Bone marrow (tissue), 2 donors: ENCODE measurements around the gene KIAA0319L.
A peak's percentile ranks its signal among the peaks of the same experiment; 100 is the strongest.

Source experiments
- DNase-seq, 2 donors: peaks; one replicate each; lab custom pipeline; 2025; lab: John Stamatoyannopoulos, UW

Gene KIAA0319L

DNA sequence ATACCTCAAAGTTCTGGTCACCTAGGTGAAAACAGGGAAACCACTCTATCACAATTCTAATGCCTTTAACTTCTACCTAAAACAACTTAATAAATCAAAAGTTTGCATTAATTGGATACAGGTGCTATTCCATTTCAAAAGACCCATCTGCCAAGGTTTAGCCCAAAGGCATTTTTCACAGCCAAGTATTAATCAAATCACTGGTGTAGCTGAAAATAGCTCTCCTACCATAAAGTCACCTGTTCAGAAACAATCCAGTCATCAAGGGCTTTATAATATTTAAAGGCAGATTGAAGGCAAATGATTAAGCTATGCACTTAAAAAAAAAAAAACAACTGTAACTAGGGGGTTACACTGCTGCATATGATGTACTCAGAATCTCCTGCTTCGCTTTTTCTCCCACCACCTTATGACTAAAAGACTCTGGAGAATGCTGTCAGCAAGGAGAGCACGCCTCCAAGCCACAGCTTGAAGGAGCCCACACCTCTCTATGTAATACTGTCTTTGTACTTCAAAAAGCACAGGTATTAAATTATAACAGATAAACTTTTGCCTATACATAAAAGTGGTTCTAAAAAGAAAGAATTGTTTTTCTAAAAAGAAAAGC is 20.5 kb downstream of the KIAA0319L start:
- DNase-seq: no peak

DNA sequence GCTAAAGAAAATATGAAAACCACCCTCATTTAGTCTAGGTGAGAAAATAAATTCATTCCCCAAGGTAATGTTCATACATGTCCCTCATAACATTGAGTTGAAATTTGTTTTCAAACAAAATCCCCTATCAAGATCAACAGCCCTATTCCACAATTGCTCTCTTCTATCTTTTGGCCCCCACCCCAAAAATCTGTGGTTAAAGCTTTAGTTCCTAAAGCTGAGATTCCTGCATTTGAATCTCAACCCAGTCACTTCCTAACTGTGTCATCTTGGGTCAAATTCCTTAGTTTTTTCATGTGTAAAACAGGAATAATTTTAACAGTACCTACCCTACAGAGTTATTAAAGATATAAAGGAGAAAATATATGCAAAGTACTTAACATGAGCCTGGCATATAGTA is 22.0 kb downstream of the KIAA0319L start:
- no peak for DNase-seq

DNA sequence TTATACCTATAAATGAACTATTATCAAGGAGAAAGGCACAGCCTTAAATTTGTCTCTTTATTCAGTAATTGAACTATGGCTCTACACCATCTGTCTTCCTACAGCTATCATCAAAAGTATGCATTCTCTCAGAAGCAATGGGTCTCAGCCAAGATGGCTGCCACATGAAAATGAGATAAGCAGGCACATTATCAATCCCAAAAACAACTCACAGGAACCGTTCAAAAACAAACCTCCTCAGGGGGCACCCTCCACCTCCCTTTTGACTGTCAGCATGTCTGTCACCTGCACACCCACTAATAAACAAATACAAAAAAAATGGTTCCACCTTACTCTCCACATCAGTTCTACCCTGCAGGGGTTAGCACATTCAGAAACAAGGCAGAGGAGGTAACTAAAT is 23.6 kb downstream of the KIAA0319L start:
- DNase-seq: no peak

DNA sequence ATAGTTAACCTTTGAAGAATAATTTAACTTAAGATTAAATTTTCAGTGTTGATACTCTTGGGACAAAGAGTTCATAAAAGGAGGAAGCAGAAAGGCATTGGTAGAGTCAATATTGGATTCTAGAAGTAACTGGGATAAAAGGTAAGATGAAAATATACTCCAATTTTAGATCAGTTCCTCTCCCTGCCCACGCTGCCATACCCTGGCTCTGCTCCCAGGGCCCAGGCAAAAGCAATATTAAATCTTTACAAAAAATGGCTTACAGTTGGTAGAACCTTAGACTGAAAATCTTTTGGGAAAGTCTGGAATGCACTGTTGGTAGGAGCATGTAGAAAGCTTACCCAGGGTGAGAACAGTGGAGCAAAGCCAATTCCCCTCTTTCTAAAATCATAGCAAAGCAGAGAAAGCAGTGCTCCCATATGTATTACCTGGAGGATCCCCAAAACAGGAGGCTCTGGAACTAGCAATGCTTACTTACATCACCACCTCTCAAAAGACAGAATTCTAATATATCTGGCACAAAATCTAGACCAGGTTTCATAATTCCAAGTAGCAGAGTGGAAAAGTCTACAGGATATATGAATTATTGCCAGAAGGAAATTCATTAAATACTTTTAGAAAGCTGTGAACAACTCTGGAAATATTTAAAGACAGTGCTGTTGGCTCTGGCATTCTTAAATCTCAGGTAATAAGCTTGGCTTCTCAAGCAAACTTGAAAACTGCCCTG is 24.5 kb downstream of the KIAA0319L start:
- no peak for DNase-seq

DNA sequence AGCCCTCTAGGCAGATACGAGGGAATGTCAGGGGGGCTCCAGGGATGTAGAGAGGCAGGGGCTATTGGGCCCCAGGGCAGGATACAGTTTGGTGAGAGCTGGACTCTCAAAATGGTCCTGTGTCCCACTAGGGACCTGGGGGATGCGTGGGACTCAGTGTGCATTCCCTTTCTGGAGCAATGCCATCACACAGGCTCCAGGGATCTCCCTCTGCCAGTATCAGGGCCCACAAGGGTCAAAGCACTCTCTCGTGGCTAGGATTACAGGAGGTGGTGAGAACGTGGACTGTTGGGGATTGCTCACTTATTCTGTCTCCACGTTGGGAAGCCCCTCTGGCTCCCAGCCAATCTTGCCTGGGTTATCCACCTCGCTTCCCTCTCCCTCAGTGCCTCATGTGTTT is 25.8 kb downstream of the KIAA0319L start:
- no peak for DNase-seq

DNA sequence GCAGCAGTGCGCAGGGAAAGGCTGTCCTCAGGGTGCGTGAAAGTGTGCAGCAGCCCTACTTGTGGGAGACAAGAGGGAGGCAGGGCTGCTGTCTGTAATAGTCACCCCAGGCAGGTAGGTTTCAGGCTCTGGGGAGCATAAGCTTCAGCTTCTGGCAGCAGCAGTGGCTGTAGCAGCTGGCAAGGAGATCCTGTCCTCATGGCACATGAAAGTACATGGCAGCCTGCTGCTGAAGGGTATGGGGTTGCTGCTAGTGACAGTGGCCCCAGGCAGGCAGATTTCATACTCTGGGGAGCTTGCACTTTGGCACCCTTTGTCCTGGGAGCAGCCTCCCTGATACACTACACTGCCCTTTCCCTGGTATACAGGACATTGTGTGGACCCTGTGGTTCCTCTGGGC is 26.3 kb downstream of the KIAA0319L start:
- DNase-seq: no peak

DNA sequence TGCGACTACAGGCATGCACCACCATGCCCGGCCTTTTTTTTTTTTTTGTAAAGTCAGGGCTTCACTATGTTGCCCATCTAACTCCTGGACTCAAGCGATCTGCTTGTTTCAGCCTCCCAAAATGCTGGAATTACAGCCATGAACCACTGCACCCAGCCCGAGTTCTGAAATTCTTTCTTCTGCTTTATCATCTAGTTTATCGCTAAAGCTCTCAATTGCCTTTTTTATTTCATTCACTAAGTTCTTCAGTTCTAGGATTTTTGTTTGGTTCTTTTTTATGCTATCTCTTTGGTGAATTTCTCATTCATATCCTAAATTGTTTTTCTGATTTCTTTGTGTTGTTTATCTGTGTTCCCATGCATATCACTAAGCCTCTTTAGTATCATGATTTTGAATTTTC is 27.0 kb downstream of the KIAA0319L start:
- no peak for DNase-seq

DNA sequence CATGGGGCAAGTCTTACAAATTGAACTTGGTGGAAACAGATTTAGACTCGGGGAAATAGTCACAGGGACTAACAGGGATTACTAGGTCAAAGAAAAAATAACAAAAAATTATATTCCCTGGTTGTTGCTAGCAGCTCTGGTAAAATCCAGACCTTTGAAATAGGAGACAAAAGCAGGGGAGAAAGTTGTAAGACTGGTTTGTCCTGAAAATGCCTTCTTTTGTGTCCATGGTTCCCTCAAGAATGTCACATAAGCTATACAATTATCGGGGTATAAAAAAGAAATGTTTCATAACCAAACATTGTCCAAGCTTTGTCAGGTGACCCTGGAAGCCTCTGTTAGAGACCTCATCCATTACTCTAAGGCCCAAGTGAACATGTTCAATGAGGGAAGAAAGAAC is 33.1 kb downstream of the KIAA0319L start:
- no peak for DNase-seq

DNA sequence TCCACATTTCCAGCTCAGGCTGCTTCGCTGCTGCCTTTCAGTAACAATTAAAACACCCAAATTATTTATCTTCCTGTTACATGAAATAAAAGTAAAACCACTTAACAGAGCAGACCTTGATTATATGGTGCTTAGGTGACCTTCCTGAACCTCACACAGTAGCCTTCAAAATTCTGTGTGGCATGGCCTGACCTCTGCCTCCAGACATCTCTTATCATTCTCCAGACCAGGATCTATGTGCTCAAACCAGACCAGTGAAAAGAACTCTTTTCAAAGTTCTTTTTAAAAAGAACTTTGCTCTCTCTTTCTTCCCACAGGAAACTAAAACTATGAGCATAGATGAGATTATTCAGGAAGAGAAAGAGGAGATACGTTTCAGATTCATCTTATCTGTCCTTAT is 37.8 kb downstream of the KIAA0319L start:
- no peak for DNase-seq

DNA sequence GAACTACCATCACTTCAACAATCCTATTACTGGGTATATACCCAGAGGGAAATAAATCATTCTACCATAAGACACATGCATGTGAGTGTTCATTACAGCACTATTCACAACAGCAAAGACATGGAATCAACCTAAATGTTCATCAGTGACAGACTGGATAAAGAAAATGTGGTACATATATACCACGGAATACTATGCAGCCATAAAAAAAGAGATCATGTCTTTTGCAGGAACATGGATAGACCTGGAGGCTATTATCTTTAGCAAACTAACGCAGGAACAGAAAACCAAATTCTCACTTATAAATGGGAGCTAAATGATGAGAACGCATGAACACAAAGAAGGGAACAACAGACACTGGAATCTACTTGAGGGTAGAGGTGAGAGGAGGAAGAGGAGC is 39.0 kb downstream of the KIAA0319L start:
- no peak for DNase-seq

DNA sequence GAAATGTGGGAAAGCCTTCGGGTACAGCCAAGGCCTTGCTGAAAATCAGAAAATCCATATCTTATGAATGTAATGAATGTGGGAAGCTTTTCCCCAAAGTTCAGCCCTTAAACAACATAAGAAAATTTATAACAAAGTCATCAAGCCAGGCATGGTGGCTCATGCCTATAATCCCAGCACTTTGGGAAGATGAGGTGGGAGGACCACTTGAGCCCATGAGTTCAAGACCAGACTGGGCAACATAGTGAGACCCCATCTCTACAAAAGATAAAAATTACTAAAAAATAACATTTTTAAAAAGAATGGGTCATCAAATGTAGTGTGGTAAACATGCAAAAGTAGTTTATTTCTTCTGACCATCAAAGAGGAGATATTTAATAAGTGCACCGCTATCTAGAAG is 45.9 kb downstream of the KIAA0319L start:
- DNase-seq: no peak

DNA sequence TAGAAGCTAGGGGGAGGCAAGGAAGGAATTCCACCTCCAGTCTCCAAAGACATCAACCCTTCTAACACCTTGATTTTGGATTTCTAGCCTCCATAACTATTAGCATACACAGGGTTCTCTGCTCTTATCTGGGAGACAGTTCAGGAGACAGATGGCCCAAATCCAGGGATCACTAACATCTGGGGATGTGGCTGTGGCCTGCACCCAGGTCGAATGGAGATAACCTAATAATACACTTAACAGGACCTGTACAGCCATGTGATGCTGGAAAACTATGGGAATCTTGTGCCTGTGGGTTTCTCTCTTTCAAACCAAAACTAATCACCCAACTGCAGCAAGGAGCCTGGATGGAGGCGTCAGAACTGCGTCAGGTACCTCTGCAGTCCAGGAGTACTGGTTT is 47.6 kb downstream of the KIAA0319L start:
- DNase-seq: no peak

DNA sequence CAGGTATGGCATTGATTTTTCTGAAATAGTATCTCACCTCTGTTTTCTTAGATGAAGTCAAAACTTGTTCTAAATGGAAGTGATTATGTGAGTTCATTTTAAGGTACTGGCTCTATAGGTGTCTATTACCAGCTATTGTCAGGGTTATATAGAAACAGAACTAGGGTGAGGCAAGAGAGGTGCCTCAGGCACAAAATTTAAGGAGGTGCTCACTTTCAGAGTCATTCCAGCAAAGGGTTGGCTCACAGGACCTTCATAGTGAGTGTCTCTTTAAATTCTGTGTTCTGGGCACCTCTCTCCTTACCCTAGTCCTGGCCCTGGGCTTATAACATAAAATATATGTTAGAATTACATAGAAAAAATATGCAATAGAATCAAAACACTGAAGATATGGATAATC is 49.3 kb downstream of the KIAA0319L start:
- no peak for DNase-seq

DNA sequence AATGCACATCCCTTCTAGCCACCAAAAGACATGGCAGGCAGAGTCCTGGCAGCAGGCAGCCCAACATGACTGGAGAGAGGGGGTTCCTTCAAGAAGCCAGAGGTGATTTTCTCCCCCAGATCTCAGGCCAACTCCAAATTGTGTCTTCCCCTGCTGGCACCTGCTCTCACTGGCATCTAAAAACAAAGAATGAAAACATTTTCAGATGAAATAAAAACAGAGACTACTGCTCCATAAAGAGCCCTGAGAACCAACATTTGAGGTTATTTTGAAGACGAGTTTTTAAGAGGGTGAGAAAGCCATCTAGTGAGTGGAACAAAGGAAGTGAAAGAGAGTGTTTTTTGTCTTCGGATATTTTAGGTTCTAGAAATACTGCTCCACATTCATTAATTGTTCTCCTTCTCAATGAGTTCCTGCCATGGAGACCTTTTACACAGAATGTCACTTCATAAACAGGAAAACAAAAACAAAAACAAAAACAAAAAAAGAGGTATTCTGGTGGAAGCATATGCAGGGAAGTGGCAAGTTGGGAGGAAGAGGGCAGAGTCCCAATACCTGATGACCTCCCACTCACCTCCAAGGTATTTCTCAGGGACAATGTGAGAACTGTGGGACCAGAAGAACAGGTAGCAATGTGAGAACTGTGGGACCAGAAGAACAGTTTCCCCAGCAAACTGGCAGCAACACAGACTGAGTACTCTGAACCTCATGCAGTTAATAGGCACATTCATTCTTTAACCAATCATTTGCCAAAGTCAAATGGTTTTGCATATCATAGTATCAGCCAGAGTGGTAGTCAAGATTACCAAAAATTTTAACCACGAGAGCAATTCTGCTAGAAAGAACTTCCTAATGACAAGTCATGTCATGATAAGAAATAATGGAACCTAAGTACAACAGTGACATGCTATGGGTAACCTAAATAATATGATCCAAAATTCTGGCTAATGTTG is 50.0 kb downstream of the KIAA0319L start:
- DNase-seq: no peak

DNA sequence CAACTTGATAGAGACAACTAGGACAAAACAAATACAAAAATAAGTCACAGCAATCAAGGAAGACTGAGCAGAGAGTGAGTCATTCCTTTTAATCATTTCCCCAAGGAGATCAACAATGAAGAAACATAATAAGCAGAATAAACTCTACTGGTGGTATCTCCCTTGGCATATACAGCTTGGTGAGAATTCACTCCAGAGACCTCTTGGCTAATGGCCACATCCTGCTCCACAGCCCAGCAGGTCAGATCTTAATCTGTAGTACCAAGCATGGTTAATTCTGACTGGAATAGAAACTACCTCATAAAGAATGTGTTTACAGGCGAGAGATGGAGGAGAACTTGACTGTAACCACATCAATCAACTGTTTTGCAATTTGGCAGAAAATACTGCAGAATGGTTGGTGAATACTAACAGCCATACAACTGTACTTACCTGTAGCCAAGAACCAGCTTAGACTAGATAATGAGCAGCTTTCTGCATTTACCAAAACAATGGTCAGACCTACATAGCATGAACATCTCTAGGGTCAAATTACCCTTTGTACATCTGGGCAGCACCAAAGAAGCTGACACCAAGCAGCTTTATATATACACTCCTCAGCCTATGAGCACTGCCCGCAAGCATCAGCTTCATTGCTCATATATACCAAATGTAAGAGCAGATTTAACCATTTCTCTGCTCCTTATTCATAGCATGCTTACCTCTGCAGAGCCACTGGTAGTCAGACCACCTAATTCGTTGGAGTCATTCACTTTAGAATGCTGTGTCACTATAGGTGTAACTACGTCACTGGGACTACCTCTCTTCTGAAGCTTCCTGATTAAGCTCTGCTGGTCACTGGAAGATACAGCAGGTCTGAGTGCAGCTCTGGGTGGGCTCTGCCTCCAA is 51.0 kb downstream of the KIAA0319L start:
- DNase-seq: no peak

DNA sequence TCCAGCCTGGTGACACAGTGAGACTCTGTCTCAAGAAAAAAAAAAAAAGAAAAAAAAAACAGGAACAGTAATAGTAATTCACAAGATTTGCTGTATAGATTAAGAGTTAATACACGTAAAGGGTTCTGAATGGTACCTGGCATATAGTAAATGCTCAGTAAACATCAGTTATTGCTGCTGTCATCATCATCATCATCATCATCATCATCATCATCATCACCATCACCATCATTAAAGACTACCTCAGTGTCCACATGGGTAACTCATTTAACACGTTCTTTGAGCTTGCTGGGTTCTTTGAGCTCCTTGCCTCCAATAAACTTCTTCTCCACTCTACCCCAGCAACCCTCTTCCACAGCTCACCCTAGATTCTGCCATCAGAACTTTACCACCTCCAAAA is 55.0 kb downstream of the KIAA0319L start:
- DNase-seq: no peak

DNA sequence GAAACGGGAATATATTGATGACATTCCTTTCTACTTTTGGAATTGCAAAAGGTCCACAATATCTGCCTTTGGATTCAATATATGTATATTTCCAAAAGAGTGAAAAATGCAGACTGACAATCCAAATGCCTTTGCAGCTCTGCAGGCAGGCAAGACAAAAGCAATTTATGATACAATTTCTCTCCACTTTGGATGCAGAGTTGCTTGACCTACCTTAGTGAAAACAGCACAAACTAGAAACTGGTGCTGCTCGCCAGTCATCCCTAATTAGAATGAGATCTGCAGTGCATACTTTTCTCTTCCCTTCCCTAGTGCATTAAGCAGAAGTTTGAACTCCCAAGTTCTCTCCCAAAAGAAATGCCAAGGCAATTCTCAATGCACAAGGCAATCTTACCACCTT is 56.8 kb downstream of the KIAA0319L start:
- DNase-seq: no peak

DNA sequence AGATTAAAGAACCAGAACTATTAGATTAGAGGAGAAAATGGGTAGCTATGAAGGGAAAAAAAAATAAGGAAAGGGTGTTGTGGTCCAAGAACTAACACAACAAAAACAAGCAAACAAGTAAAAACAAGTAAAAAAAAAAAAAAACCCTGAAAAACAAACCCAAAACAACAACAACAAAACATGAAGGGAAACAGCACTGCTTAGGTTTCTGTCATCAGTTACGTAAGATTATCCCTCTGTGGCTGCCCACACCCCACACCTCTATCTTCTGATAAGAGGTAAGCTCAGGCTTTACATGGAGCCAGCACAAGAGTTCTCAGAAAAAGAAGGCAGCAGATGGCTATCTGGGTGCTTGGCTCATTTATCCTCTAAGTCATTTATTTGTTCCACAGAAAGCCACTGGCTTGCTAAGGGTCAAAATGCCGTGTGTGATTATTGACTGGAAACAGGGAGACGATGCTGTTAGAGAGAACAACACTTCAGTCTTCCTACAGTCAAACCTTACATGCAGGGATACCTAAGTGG is 57.5 kb downstream of the KIAA0319L start:
- DNase-seq: no peak

DNA sequence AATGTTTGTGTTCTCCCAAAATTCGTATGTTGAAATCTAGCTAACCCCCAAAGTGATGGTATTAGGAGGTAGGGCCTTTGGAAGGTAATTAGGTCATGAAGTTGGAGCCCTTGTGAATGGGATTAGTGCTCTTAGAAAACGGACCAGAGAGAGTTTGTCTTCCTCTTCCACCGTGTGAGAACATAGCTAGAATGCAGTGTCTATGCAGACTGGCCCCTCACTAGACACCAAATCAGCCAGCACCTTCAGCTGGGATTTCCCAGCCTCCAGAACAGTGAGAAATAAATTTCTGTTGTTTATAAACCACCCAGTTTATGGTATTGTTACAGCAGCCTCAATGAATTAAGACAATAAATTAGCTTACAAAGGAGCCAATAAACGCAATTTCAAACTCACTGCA is 58.0 kb downstream of the KIAA0319L start:
- no peak for DNase-seq

DNA sequence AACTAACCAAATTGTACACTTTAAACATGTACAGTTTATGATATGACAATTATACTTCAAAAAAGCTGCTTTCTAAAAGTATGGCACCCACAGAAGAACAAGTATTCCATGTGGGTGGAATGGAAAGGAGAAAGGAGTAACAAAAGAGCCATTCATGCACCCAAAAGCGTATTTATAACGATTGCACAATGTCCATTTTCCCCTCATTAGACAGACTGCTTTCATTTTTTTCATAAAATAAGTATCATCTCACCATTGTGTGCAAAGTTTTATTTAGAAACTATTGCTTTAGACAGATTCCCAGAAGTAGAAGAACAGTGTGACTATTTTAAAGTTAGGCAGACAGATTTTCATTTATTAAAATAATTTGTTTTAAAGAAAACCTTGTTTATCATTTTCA is 59.6 kb downstream of the KIAA0319L start:
- no peak for DNase-seq

DNA sequence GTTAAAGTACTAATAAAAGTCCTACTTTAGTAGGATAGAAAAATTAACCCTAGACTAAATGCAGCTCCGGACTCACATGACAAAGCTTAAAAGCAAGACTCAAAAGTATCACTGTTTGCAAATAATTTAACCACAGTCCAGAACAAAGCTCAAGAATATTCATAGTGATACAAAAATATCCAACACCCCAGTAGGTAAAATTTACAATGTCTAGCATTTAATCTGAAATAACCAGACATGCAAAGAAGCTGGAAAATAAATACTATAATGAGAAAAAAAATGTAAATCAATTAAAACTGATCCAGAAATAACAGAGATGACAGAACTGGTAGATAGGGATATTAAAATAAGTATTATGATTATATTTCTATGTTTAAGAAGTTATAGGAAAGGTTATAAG is 67.0 kb downstream of the KIAA0319L start:
- no peak for DNase-seq

DNA sequence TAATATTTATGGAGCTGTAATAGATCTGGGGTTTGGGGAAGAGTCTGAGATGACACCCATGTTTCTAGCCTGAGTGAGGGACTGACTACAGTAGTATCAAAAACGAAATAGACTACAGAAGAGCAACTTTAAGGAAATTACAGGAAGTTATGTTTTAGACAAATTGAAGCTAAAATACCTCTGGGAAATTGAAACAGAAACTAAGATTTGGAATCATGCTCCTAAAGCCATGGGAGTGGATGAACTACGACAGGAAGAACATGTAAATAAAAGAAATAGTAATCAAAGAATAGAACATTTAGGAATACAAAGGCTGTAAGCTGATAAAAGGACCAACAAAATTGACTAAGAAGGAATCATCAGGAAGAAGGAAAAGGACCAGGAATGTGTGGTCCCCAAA is 68.9 kb downstream of the KIAA0319L start:
- DNase-seq: peak in 1 of 2 donors; percentile 69
